GM12874 (cell line): ENCODE data around the gene INO80.

Experiments
- TF ChIP-seq, protein P1 (sequence below): IDR thresholded peaks from 2 replicates; pipeline ENCODE4 v1.5.1; 2011; ENCODE audit warnings: low read depth, mild to moderate bottlenecking, control low read depth, low read length, moderate library complexity; ENCODE audit not compliant: insufficient read depth

The INO80 gene

DNA sequence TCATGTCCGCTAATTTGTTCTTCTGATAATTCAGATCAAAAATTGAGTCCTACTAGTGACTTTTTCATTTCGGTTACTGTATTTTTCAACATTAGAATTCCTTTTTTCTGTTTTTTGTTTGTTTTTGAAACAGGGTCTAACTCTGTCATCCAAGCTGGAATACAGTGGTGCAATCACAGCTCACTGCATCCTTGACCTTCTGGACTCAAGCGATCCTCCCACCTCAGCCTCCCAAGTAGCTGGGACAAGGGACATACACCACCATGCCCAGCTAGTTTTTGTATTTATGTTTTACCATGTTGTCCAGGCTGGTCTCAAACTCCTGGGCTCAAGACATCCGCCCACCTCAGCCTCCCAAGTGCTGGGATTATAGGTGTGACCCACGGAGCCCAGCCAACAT, 8.0 kb upstream of the INO80 start:
- TF ChIP-seq, protein P1, sequence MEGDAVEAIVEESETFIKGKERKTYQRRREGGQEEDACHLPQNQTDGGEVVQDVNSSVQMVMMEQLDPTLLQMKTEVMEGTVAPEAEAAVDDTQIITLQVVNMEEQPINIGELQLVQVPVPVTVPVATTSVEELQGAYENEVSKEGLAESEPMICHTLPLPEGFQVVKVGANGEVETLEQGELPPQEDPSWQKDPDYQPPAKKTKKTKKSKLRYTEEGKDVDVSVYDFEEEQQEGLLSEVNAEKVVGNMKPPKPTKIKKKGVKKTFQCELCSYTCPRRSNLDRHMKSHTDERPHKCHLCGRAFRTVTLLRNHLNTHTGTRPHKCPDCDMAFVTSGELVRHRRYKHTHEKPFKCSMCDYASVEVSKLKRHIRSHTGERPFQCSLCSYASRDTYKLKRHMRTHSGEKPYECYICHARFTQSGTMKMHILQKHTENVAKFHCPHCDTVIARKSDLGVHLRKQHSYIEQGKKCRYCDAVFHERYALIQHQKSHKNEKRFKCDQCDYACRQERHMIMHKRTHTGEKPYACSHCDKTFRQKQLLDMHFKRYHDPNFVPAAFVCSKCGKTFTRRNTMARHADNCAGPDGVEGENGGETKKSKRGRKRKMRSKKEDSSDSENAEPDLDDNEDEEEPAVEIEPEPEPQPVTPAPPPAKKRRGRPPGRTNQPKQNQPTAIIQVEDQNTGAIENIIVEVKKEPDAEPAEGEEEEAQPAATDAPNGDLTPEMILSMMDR = no peak

DNA sequence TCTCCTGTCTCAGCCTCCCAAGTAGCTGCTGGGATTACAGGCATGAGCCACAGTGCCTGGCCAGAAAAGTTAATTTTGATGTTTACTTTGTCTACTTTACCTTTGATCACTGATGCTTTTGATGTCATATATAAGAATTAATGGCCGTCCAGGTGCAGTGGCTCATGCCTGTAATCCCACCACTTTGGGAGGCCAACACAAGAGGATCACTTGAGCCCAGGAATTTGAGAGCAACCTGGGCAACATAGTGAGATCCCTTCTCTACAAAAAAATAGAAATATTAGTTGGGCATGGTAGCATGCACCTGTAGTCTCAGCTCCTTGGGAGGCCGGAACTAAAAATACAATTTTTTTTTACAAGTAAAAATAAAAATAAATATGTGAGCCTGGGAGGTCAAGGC, 6.8 kb upstream of the INO80 start:
- TF ChIP-seq, protein P1 = no peak

DNA sequence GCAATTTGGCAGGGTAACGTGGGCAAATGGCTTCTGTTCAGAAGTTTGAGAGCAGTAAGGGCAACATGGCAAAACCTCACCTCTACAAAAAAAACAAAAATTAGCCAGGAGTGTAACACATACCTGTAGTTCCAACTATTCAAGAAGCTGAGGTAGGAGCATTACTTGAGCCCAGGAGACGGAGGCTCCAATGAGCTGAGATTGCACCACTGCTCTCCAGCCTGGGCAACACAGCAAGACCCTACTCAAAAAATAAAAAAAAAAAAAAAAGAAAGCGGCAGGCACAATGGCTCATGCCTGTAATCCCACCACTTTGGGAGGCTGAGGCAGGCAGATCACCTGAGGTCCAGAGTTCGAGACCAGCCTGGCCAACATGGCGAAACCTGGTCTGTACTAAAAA, 5.9 kb upstream of the INO80 start:
- TF ChIP-seq, protein P1 = no peak

DNA sequence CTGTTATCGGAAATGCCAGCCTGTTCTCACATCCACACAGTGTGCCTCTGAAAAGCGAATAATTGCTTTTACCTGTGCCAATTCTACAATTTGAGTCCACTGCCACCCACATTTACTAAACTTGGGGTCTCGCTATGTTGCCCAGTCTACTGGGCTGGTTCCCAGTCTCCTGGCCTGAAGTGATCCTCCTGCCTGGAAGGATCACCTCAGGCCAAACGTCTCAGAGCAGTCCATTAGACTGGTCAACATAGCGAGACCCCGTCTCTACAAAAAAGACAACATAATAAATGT, 827 bp upstream of the INO80 start:
- TF ChIP-seq, protein P1 = no peak

DNA sequence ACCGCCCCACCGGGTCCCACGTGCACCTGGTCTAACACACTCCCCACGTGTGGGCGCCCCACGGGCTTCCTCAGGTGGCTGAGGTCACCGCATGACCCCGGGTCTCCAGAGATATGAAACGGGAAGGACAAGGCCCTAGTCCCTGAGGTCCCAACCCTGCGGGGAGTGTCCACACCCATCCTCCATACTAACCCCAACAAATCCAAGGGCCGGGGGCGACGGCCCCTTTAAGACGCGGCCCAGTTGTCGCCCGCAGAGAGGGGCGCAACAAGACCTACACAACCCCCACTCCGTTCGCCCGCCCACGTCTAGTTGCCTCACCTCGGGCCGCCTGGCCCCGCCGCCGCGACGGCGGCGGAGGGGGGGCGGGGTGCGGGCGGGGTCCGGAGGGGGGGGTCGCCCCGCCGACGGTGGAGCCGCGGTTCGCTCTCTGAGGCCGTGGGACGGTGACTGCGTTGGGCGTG, 396 bp downstream of the INO80 start:
- TF ChIP-seq, protein P1 = no peak

DNA sequence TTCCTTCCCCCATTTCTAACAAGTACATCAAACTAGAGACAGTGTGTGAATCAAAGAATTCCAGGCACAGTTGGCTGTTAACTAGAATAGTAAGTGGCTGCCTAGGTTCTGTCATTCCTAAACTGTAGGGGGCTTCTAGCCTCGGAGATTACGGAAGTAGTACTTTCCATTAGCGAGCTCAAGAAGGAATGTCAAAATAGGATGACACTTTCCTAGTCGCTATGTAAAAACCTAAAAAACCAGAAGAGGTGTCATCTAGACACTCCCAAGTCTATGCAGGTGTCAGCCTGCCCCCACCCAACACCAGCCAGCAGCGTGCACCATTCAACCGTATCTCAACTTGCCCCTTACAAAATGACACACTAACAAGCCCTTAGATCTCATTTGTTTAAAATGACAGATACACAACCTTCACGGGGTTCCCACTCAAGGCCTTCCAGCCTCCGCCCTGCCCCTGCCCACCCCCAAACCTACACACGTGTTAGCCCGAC, 874 bp downstream of the INO80 start:
- TF ChIP-seq, protein P1 = no peak

DNA sequence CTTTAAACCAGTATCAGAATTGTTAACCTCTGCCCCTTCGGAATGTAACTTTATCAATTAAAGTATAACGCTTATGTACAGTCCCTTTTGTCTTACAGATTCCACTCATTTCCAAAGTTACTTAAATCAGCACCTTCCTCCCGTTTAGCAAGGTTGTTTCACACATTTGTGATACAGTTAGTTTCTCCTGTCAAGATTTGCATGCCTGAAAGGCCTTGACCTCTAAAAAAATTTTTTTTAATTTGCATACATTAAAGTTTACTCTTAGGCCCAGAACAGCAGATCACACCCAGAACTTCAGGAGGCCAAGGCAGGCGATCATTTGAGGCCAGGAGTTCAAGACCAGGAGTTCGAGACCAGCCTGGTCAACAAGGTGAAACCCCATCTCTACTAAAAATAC, 9.1 kb downstream of the INO80 start:
- TF ChIP-seq, protein P1 = no peak
